Endothelial cell of umbilical vein (primary cell): ENCODE data around the gene ARID2. TPM values are rescaled to one million over a fixed set of nuclear protein-coding genes. Genes with fewer than 3 reads are reported as not detected.

Experiments
- BruUV-seq: library from RNA; stranded (reverse); fragments of 400-500 nt; replicated peaks from 2 replicates; lab custom pipeline; 2021; lab: Mats Ljungman, UMichigan
- CTCF ChIA-PET: fragments of 300-600, 350-600 bp; sonication (Branson Sonifier 250); formaldehyde crosslinking; loops from one replicate; lab custom pipeline; 2021; ENCODE audit warnings: antibody characterized with exemption, inconsistent platforms; lab: Charles Lee
- POLR2A ChIA-PET: fragments of 300-600, 350-600 bp; sonication (Branson Sonifier 250); formaldehyde crosslinking; loops from one replicate; lab custom pipeline; 2021; ENCODE audit warnings: antibody characterized with exemption, inconsistent platforms; lab: Charles Lee
- DNase-seq: peaks from one replicate; pipeline ENCODE4 v3.0.0-alpha.2; 2011; ENCODE audit warnings: low read depth, low spot score
- FAIRE-seq: peaks from 2 replicates; lab custom pipeline; 2011; peaks lifted over from hg19 to GRCh38; lab: Jason Lieb, UNC
- H2AFZ ChIP-seq: 2 replicates; pipeline ENCODE4 v1.6.0; 2012; ENCODE audit warnings: low read depth, low read length, control low read depth, inconsistent platforms
- H3K27ac ChIP-seq: 2 replicates; pipeline ENCODE4 v1.5.1; 2011; ENCODE audit warnings: low read depth, mild to moderate bottlenecking, control low read depth, low read length, moderate library complexity; ENCODE audit not compliant: insufficient read depth
- H3K27me3 ChIP-seq, 2 experiments: 2 replicates each; pipeline versions ENCODE4 v1.6.0 to v1.6.1; 2011; ENCODE audit warnings: low read length in 2 of 2, mixed read lengths in 1 of 2; ENCODE audit not compliant: control insufficient read depth in 2 of 2, insufficient read depth in 2 of 2
- H3K36me3 ChIP-seq, 2 experiments: 2 replicates in 1 of 2; 3 replicates in 1 of 2; pipeline ENCODE4 v1.5.1; 2011; ENCODE audit warnings: low read length in 2 of 2, mild to moderate bottlenecking in 1 of 2, moderate library complexity in 1 of 2; ENCODE audit not compliant: control insufficient read depth in 2 of 2, insufficient read depth in 2 of 2; ENCODE audit errors: extremely low read depth in 1 of 2
- H3K4me1 ChIP-seq: 3 replicates; pipeline ENCODE4 v1.5.1; 2011; ENCODE audit warnings: mild to moderate bottlenecking, low read length; ENCODE audit not compliant: control insufficient read depth, insufficient read depth; ENCODE audit errors: extremely low read depth
- H3K4me2 ChIP-seq: 2 replicates; pipeline ENCODE4 v1.6.1; 2011; ENCODE audit warnings: low read length, control low read depth, mixed read lengths; ENCODE audit not compliant: insufficient read depth
- H3K4me3 ChIP-seq, 3 experiments: fragments of 200-600 bp in 1 of 3; sonication (generic), shearing (Covaris generic) in 1 of 3; replicated peaks in 1 of 3; 2 replicates each; pipeline ENCODE4 v1.5.1; 2011 to 2016; ENCODE audit warnings: control low read depth in 3 of 3, low read length in 3 of 3, mild to moderate bottlenecking in 2 of 3, inconsistent platforms in 1 of 3, low read depth in 1 of 3, moderate library complexity in 1 of 3; ENCODE audit not compliant: insufficient read depth in 1 of 3
- H3K79me2 ChIP-seq: 2 replicates; pipeline ENCODE4 v1.6.0; 2012; ENCODE audit warnings: low read length, inconsistent platforms; ENCODE audit not compliant: control insufficient read depth, insufficient read depth
- H3K9ac ChIP-seq: replicated peaks from 2 replicates; pipeline ENCODE3; 2011; ENCODE audit warnings: low read length, control low read depth; ENCODE audit not compliant: insufficient read depth; ENCODE audit errors: extremely low read depth
- H3K9me1 ChIP-seq: replicated peaks from 3 replicates; pipeline ENCODE4 v1.6.0; 2011; ENCODE audit warnings: mild to moderate bottlenecking, low read length; ENCODE audit not compliant: control insufficient read depth, insufficient read depth; ENCODE audit errors: extremely low read depth
- H3K9me3 ChIP-seq: replicated peaks from 2 replicates; pipeline ENCODE4 v1.5.1; 2012; ENCODE audit warnings: low read length, inconsistent platforms; ENCODE audit not compliant: control insufficient read depth, insufficient read depth
- H4K20me1 ChIP-seq: replicated peaks from 2 replicates; pipeline ENCODE3; 2011; ENCODE audit warnings: mild to moderate bottlenecking, low read length; ENCODE audit not compliant: control insufficient read depth, insufficient read depth; ENCODE audit errors: extremely low read depth
- FOS ChIP-seq: IDR thresholded peaks from 2 replicates; pipeline ENCODE4 v1.6.1; 2011; ENCODE audit warnings: mild to moderate bottlenecking, low read length, moderate library complexity, borderline replicate concordance; ENCODE audit not compliant: insufficient read depth
- JUN ChIP-seq: IDR thresholded peaks from 2 replicates; pipeline ENCODE4 v1.6.1; 2011; ENCODE audit warnings: borderline replicate concordance, low read depth; ENCODE audit not compliant: insufficient read length, insufficient read depth
- POLR2A ChIP-seq: IDR thresholded peaks from 2 replicates; pipeline ENCODE4 v1.6.1; 2012; ENCODE audit warnings: low read depth, mild to moderate bottlenecking, control low read depth, low read length
- dilution Hi-C: fragments of 300-500 bp; cut with MboI; formaldehyde crosslinking; loops from one replicate; pipeline ENCODE4 v1.15.0; 2019; ENCODE audit warnings: low sequenced_read_pairs; ENCODE audit not compliant: extremely low pct_ligation_motif_present
- intact Hi-C: fragments of 100-400 bp; cut with micrococcal nuclease; formaldehyde crosslinking; loops from one replicate; pipeline ENCODE4 v1.10.0; 2022
- polyA plus RNA-seq, 4 experiments: library from polyadenylated mRNA; depleted of rRNA in 3 of 4; stranded (reverse) in 3 of 4; unstranded in 1 of 4; fragments of >200 nt; gene quantifications; 2 replicates each; pipeline versions ENCODE4 v1.2.1 to v1.2.3, GENCODE V29; 2011 to 2012; ENCODE audit warnings: missing spikeins in 1 of 4
- total RNA-seq: library from RNA; stranded (reverse); gene quantifications from 2 replicates; pipeline ENCODE4 v1.2.3, GENCODE V29; 2021

Gene ARID2
- total and polyA plus RNA-seq, 2 donors (not counting 3 experiments of a cell fraction or from before 2014, with no cell fraction given) = 10.8 to 26.7 TPM

DNA sequence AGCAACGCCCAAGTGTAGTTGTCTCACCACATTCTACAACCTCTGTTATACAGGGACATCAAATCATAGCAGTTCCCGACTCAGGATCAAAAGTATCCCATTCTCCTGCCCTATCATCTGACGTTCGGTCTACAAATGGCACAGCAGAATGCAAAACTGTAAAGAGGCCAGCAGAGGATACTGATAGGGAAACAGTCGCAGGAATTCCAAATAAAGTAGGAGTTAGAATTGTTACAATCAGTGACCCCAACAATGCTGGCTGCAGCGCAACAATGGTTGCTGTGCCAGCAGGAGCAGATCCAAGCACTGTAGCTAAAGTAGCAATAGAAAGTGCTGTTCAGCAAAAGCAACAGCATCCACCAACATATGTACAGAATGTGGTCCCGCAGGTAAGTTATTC is 123.0 kb downstream of the ARID2 start:
- no peaks in the 10 kb centered on the region for H3K4me1 ChIP-seq
- H2AFZ ChIP-seq = no peak overlapping the region
- POLR2A ChIA-PET = no interaction called here
- no peak overlapping the region for H3K4me2 ChIP-seq
- H3K27me3 ChIP-seq = no peaks in the 10 kb centered on the region
- DNase-seq = no peak
- no peak overlapping the region for H3K27ac ChIP-seq
- peaks cover 2% of the 10 kb centered on the region for H3K9me1 ChIP-seq
- no peak overlapping the region for H3K4me3 ChIP-seq
- dilution Hi-C loops (no loop called here), intact Hi-C loops (no loop called here)
- no peak for FAIRE-seq
- no peaks in the 10 kb centered on the region for H3K79me2 ChIP-seq
- TF ChIP-seq POLR2A (no peak), JUN (no peak), FOS (no peak)
- peaks cover 14 to 19% of the 10 kb centered on the region in 2 experiments for H3K36me3 ChIP-seq
- CTCF ChIA-PET = interaction anchor here (1.0 kb wide), 1 partner anchor 308 kb away, joined by 3 read pairs; no protein-coding TSS in a partner anchor
- no TSS peak for BruUV-seq
- H4K20me1 ChIP-seq = no peaks in the 10 kb centered on the region
- H3K9ac ChIP-seq = no peak overlapping the region
- no peaks in the 10 kb centered on the region for H3K9me3 ChIP-seq

DNA sequence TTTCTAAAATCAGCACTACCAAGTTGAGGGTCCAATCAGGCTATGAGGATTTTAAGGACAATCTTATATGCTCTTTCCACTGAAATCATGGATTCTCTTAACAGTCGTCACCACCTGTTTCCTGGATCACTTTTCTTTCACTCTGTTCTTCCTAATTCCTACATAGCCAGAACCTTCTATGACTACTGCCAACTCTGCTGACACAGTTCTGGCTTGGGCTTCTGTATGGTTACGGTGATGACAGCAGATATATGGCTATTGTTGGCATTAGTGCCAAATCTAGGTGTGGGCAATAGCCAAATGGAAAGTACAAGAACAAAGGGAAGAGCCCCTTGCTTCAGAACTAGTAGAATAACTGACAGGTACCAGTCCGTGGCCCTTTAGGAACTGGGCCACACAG is 124.0 kb downstream of the ARID2 start:
- intact Hi-C loops (no loop called here), dilution Hi-C loops (no loop called here)
- H3K79me2 ChIP-seq = no peaks in the 10 kb centered on the region
- POLR2A ChIA-PET = no interaction called here
- no peak overlapping the region for H3K9ac ChIP-seq
- TF ChIP-seq POLR2A = no peak
- no peaks in the 10 kb centered on the region for H3K27me3 ChIP-seq
- H3K27ac ChIP-seq = no peak overlapping the region
- H3K9me1 ChIP-seq = peaks cover 2% of the 10 kb centered on the region
- H4K20me1 ChIP-seq = no peaks in the 10 kb centered on the region
- H3K4me1 ChIP-seq = no peaks in the 10 kb centered on the region
- no peaks in the 10 kb centered on the region for H3K9me3 ChIP-seq
- no peak overlapping the region for H3K4me2 ChIP-seq
- no peak overlapping the region for H2AFZ ChIP-seq
- FAIRE-seq = no peak
- CTCF ChIA-PET = interaction anchor here (1.9 kb wide), 1 partner anchor 91 kb away, joined by 6 read pairs; no protein-coding TSS in a partner anchor
- no TSS peak for BruUV-seq
- no peak overlapping the region for H3K4me3 ChIP-seq
- peaks cover 14 to 19% of the 10 kb centered on the region in 2 experiments for H3K36me3 ChIP-seq
- peak; percentile 9 for DNase-seq
